MM.1S (cell line): ENCODE measurements around the gene KLHDC3.

ENCODE experiments used
- CTCF ChIP-seq: fragments of 300-600 bp; sonication (generic); IDR thresholded peaks from 2 replicates; pipeline ENCODE4 v1.5.1; 2016; ENCODE audit warnings: antibody characterized with exemption, low read length, mixed read lengths
- EZH2 ChIP-seq: fragments of 300-600 bp; sonication (generic); optimal IDR thresholded peaks from 2 replicates; pipeline ENCODE3; 2017; ENCODE audit warnings: low read depth, mild to moderate bottlenecking, antibody characterized with exemption, low read length, mixed read lengths

- no peak for TF ChIP-seq EZH2
- no peak for TF ChIP-seq CTCF
These were observed 41.9 kb downstream of the KLHDC3 start for GRCh38 chr6:43055966-43056365.
